Iris pigment epithelial cell (primary cell): ENCODE results near the gene ZNF334.

Source experiments
- DNase-seq: peaks from one replicate; pipeline ENCODE4 v3.0.0-alpha.2; 2011; ENCODE audit warnings: low read depth

ZNF334 gene

DNA sequence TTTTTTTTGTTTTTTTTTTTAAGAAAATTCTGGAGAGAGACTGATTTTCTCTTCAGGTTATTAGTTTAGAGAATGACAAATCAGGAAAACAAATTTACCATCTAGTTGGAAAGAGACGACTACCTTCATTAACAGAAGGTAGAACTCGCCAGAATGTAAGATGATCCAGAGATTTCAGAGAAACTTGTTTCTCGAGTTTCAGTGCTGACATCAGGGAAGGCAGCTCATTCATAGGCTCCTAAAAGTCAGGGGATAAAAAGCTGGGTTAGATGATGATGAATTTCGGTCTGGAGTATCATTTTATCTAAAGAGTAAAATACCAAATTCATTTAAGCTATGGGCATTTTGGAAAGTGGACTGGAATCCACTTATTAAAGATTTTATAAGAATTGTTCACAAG is 27.9 kb downstream of the ZNF334 start:
- peak; percentile 3 for DNase-seq

DNA sequence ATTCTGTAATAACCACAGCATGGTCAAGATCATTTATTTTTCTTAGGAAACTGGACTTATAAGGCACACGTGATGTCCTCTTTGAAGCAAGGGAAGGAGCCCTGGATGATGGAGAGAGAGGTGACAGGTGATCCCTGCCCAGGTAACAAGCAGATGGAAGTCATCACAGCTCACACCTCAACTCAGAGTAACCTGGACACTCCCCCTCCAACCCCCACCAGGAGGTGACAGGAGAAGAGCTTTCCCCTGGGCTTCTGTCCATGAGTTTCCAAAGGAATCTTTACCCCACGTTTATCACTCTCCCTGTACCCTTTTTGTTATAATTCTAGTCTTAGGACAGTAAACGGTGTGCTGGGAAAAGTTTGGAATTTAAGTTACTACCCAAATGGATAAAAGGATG is 28.4 kb downstream of the ZNF334 start:
- DNase-seq = no peak

DNA sequence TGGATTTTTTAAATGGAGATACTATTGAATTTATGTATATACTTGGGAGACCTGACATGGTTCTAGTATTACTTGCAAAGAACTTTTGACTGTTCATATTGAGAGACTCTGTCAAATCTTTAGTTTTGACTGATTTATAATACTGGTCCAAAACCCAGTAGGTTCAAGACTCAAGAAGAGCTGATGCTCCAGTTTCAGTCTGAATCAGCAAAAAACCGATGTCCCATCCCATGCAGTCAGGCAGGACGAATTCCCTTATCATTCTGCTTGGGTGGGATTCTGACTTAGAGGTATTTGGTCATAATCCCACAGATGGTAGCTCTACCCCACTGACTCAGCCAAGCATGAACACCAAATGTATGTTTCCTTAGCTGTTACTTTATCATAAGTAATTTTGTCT is 29.5 kb downstream of the ZNF334 start:
- no peak for DNase-seq

DNA sequence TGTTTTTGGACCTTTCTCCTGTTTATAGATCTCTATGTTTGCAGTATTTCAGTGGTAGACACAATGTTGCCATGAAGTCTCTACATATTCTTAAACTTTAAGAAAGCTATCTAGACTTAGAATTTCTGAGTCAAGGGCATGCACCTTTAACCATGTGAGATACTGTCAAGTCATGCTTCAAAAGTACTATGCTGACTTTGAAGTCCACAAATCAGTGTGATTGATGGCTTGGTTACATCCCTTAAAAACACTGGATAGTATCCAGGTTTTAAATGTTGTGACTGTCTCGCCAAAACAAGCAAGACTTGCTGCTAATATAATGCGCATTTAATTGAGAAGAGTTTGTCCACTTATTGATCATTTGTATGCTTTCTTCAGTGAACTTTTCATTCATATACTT is 30.5 kb downstream of the ZNF334 start:
- DNase-seq = no peak

DNA sequence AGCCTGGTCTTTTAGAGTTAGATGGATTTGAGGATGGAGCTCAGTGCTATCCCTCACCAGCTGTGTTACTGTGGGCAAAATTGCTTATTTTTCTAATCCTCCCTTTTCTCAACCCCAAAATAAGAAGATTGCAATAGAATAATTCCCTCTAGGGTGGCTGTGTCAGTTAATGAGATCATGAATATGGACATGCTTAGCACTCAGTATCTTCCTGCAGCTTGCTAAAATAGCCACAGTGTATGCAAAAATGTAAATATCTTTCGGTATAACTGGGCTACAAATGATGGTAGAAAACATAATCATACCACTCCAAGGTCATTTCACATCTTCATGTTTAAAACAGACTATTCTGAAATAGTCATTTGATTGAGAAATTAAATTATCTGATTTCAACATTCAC is 35.7 kb downstream of the ZNF334 start:
- DNase-seq = no peak

DNA sequence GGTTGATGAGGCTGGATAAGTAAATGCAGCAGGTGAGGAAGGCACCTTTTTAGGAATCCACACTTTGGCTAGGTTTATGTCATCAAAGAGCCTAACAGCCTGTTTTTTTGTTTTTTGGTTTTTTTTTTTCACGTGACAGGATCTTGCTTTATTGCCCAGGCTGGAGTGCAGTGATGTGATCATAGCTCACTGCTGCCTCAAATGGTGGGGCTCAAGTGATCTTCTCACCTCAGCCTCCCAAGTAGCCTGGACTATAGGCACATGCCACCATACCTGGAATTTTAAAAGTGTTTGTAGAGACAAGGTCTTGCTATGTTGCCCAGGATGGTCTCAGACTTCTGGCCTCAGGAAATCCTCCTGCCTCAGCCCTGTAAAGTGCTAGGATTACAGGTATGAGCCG is 36.1 kb downstream of the ZNF334 start:
- DNase-seq = no peak

DNA sequence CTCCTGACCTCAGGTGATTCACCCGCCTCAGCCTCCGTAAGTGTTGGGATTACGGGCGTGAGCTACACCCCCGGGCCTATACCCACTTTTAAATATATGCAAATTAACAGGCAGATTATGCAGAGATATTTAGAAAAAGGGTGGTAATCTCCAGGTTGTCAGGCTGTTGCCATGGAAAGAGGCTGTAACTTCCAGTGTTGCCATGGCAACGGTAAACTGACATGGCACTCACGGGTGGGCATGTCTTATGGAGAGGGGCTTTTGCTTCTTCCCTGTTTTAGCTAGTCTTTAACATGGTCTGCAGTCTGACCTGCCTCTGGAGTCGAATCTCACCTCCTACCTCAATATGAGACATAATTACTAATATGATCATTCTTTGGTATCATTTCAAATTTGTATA is 44.9 kb downstream of the ZNF334 start:
- no peak for DNase-seq

DNA sequence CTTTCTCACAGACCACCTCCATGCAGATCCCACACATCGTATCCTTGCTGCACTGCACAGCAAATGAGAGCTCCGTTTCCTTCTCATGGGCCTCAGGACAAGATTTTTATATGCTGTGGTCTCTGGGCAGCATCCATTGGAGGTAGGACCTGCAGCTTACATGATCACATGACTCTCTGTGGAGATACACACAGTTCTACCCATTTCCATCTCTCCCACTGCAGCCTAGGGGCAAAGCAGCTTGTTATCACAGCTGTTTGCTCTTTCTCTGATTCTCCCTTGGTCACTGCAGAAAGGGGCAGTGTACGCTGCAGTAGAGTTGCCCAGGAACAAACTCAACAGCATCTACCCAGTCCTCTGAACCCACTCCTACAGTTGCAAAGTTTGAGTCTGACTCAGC is 48.9 kb downstream of the ZNF334 start:
- DNase-seq = no peak

DNA sequence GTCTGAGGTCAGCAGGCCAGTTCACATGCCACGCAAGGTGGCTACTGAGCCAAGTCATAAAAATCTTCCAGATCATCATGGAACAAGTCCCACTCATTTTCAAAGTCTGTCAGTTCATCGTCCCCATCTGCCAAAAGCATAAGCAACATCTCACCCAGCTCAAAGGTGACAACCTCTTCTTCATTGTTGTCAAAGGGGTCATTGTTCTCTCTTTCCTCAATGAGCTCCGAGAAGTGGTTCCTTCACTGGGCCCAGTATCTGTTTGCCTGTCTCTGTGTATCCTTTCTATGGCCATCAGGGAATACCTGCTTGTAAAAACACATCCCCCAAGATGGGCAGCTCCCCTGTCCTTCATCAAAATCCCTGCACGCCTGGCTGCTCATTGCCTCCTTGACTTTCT is 49.5 kb downstream of the ZNF334 start:
- no peak for DNase-seq

DNA sequence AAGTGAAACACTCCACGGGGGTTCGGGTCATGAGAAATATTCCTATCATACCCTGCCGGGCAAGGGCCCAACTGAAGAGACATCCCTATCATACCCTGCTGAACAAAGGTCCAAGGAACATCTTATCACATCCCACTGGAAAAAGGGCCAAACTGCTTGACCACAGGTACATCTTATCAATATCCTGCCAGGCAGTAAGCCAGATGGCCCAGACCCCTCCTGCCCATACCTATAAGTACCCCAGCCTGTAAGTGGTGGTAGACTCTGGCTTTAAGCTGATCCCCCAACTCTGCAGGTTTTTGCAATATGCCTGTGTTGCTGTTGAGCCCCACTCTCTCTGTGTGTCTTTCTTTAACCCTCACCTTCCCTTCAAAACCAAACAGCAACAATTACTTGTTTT is 51.6 kb downstream of the ZNF334 start:
- no peak for DNase-seq

DNA sequence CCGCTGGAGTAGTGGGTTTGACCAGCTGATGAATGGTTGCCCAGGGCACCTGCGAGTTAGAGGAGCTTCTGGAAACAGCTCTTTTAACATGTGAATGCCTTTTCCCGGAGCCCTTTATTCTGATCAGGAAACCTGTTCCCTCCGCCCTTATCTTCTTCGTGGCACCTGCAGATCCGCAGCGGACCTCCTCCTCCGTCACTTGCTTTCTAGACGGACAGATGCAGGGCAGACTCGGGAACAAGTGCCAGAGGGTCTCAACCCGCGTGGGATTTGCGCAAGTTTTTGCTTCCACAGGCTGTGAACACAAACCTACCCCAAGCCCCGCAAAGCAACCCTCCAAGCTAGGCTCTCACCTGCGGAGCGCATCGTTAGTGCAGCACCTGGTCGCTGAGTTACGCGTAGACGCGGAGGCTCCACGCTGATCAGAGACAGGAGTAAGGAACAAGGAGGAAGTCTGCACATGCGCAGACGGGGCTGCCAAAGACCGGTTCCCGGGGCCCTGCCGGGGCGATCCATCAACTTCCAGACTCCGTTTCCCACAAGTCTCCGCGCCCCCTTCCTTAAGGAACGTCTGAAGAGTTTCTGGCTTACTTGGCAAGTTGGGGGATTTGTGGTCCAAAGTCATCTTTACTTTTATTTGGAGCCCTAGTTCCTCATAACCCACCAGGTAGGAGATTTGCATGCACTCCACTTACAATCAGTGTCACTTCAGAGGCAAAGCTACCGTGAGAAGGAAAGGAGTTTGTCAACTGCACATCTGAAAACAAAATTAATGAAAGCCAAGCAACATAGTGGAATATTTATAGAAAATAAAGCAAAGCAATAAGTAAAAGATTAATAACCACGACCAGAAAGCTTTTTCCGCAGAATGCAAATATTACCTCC is 54.3 kb downstream of the ZNF334 start:
- DNase-seq = no peak

DNA sequence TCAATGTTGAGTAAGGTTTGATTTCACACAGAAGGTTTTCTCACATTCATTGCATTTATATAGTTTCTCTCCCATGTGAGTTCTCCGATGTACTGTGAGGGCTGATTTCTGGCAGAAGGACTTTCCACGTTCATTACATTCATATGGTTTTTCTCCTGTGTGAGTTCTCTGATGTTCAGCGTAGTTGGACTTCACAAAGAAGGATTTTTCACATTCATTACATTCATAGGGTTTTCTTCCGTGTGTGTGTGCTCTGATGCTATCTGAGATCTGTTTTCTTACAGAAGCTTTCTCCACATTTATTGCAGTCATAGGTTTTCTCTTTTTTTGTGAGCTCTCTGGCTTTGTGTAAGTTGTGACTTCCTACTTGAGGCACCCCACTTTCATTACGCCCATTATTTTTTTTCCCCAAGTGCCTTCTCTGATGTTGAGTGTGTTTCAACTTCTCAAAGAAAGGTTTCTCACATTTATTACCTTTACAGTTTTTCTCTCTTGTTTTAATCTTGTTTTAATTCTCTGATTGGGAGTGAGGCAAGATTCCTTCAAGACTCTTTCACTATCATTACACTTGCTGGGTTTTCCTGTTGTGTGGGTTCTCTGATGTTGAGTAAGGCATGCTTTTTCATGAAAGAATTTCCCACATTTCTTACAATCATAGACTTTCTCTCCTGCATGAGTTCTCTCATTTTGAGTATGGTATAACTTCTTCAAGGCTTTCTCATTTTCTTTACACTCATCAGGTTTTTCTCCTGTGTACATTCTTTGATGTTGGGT is 56.9 kb downstream of the ZNF334 start:
- no peak for DNase-seq

DNA sequence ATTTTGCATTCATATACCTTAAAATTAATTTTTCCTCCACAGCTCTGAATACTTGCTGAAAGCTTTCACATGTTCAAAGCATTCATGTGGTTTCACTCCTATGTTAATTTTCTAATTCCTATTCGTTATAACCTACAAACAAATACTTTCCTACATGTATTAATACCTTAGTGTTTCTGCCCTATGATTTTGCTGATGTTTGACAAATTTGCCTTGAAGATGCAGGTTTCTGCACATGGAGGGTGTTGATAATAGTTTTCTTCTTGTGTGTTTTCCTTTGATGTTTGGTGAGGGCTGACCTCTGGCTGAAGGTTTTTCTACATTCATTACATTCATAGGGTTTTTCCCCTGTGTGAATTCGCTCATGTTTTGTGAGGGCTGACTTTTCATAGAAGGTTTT is 57.6 kb downstream of the ZNF334 start:
- no peak for DNase-seq
